Large intestine (tissue), 3 donors: Measurements from ENCODE around the gene IL4R. TPM values are rescaled to one million over a fixed set of nuclear protein-coding genes. Genes with fewer than 3 reads are reported as not detected.
"Not testable (repeated sequence)": the region's sequence is repeated elsewhere in the genome, so short reads cannot be mapped to it uniquely, and the experiment has no call there.

Source experiments
- DNase-seq, 2 donors: peaks; one replicate each; pipeline versions ENCODE4 v3.0.0 to v3.0.0-alpha.2; 2013
- H3K27ac ChIP-seq: one replicate; pipeline ENCODE4 v1.5.1; 2013; ENCODE audit warnings: low read length
- H3K27me3 ChIP-seq: 2 replicates; pipeline ENCODE4 v1.6.1; 2013; ENCODE audit warnings: low read length; ENCODE audit not compliant: control insufficient read depth, insufficient read depth
- H3K36me3 ChIP-seq: 2 replicates; pipeline ENCODE4 v1.6.1; 2013; ENCODE audit warnings: low read length; ENCODE audit not compliant: control insufficient read depth, insufficient read depth
- H3K4me1 ChIP-seq: one replicate; pipeline ENCODE4 v1.6.1; 2013; ENCODE audit warnings: low read length; ENCODE audit not compliant: control insufficient read depth, insufficient read depth
- H3K4me3 ChIP-seq: one replicate; pipeline ENCODE4 v1.5.1; 2013; ENCODE audit warnings: low read length
- H3K9me3 ChIP-seq: one replicate; pipeline ENCODE4 v1.6.1; 2013; ENCODE audit warnings: mild to moderate bottlenecking, low read depth, low read length, moderate library complexity; ENCODE audit not compliant: control insufficient read depth
- WGBS: methylation state at CpG from one replicate; pipeline ENCODE4 v1.1.5; 2013; ENCODE audit warnings: low lambda C conversion rate; ENCODE audit not compliant: insufficient coverage; 5-methylcytosine and 5-hydroxymethylcytosine counted together
- polyA plus RNA-seq: library from polyadenylated mRNA; unstranded; fragments of 120-200 nt; gene quantifications from one replicate; pipeline ENCODE4 v1.2.1, GENCODE V29; 2013

The IL4R gene
- polyA plus RNA-seq, 1 donor: 50.6 TPM

DNA sequence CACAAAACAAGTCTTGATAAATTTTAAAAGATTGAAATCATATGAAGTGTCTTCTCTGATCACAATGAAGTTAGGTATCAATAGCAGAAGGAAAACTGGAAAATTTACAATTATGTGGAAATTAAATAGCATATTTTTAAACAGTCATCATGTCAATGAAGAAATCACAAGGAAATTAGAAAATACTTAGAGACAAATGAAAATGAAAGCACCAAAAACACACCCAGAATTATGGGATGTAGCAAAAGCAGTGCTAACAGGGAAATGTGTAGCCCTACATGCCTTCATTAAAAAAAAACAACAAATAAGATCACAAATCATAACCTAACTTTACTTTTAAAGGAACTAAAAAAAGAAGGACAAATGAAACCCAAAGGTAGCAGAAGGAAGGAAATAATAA lies 80.7 kb downstream of the IL4R start:
- H3K36me3 ChIP-seq: no peaks in the 10 kb centered on the region
- no peak for DNase-seq
- H3K27ac ChIP-seq: no peak overlapping the region
- no peak overlapping the region for H3K4me3 ChIP-seq
- H3K27me3 ChIP-seq: no peaks in the 10 kb centered on the region
- no peaks in the 10 kb centered on the region for H3K9me3 ChIP-seq
- no peaks in the 10 kb centered on the region for H3K4me1 ChIP-seq

DNA sequence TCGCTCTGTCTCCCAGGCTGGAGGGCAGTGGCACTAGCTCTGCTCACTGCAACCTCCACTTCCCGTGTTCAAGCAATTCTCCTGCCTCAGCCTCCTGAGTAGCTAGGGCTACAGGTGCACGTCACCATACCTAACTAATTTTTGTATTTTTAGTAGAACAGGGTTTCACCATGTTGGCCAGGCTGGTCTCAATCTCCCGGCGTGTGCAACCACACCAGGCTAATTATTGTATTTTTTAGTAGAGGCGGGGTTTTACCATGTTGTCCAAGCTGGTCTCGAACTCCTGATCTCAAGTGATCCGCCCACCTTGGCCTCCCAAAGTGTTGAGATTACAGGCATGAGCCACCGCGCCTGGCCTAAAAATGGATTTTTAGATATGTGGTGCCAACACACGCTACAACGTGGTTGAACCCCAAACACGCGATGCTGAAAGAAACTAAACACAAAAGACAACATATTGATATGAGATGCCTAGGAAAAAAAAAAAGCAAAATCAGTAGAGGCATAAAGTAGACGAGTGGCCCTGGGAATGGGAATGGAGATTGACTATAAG lies 84.6 kb downstream of the IL4R start:
- H3K27me3 ChIP-seq, H3K36me3 ChIP-seq, DNase-seq, H3K4me1 ChIP-seq, H3K27ac ChIP-seq, H3K4me3 ChIP-seq, H3K9me3 ChIP-seq: not testable (repeated sequence)
- WGBS: 84% methylated on average over 8 of the region's 15 CpGs

DNA sequence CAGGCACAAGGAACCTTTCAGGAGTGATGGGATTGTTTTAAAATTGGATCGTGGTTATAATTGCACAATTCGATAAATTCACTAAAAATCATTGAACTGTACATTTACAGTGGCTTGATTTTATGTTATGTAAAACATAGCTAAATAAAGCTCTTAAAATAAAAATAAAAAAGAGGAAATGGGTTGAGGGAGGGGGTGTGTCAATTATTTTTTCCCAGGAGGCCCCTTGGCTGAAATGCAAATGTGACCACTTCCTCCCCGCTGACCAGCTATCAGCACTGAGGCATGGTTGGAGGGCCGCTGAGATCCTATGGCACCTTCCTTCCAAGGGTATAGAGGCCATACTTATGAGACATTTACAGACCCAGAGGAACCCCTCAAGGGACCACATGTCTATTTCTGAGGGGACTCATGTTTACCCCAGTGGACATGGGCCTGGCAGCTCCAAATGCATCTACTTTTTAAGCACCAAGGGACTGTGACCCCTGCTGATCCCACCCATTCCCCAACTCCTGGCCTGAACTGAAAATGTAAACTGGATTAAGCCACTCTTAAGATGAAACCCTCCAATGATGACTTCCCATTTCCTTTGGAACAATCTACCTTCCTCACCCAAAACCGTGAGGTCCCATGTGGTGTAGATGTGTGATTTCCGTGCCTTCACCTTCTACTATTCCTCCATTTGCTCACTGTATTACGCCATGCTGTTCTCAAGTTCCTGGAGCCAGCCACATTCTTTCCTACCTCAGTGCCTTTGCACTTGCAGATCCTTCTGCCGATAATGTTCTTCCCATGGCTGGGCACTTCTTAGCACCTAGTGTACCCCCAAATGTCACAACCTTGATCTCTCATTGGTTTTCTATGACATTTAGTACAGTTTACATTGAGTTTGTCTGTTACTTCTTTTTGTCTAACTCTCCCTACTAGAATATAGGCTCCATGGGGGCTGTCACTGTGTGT lies 85.4 kb downstream of the IL4R start:
- H3K27me3 ChIP-seq: peaks cover 7% of the 10 kb centered on the region
- no peak overlapping the region for H3K4me3 ChIP-seq
- no peaks in the 10 kb centered on the region for H3K4me1 ChIP-seq
- 87% methylated on average over 3 of the region's 8 CpGs for WGBS
- H3K9me3 ChIP-seq: no peaks in the 10 kb centered on the region
- H3K36me3 ChIP-seq: no peaks in the 10 kb centered on the region
- no peak for DNase-seq
- no peak overlapping the region for H3K27ac ChIP-seq

DNA sequence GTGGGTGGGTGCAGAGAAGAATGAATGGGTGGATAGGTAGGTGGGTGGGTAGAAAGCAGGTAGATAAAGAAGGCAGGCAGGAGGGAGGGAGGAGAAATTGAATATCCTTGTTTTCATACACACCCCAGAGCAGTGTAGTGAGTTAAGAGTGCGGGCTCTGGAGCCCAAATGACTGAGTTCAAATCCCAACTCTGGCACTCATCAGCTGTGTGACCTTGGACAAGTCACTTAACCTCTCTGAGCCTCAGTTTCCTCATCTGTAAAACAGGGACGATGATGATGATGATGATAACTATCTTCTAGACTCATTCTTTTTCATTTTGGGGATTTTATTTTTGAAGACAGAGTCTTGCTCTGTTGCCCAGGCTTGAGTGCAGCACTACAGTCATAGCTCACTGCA lies 86.2 kb downstream of the IL4R start:
- no peak for DNase-seq
- Histone ChIP-seq H3K4me3 (no peak overlapping the region), H3K4me1 (no peaks in the 10 kb centered on the region), H3K36me3 (no peaks in the 10 kb centered on the region), H3K9me3 (no peaks in the 10 kb centered on the region), H3K27me3 (peaks cover 7% of the 10 kb centered on the region), H3K27ac (no peak overlapping the region)
- WGBS: no CpG with 5 or more reads among the region's 2 CpGs

DNA sequence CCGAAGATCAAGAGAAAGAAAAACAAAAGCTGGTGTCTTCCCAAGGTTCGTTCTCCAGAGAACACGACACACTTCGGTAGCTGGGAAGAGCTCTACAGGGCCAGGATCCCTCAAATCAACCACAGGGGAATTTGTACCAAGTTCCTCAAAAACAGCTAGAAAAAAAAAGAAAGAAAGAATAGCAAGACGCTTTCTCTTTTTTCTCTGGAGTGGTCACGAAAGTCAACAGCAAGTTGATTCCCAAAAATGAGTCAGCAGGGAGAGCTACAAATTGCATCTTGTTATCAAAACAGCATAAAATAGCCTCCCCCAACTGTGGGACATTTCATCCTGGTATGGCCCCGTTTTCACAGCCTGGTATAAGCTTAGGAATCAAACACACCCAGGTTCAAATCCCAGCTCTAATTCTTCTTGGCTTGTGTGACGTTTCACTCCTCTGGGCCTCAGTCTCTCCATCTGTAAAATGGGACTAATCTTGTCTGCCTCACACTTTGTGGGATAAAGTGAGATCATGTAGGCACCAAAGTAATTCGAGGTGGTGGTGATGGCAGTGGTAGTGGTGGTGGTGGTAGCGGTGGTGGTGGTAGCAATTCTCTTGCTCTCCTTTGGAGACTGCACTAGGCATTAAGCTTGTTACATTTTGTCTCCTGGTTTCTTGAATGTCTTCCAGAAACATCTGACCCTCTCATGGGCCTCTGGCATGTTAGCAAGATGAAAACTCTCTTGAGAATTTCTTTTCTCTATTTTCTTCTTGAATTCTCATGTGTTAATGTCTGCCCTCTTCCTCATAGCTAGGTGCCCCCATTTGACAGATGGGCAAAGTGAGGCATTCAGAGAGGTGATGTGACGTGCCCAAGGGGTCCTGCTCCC lies 87.2 kb downstream of the IL4R start:
- Histone ChIP-seq H3K27me3 (peaks cover 7% of the 10 kb centered on the region), H3K4me1 (no peaks in the 10 kb centered on the region), H3K27ac (no peak overlapping the region), H3K4me3 (no peak overlapping the region), H3K9me3 (no peaks in the 10 kb centered on the region), H3K36me3 (no peaks in the 10 kb centered on the region)
- DNase-seq: no peak
- 20% methylated on average over 2 of the region's 11 CpGs for WGBS

DNA sequence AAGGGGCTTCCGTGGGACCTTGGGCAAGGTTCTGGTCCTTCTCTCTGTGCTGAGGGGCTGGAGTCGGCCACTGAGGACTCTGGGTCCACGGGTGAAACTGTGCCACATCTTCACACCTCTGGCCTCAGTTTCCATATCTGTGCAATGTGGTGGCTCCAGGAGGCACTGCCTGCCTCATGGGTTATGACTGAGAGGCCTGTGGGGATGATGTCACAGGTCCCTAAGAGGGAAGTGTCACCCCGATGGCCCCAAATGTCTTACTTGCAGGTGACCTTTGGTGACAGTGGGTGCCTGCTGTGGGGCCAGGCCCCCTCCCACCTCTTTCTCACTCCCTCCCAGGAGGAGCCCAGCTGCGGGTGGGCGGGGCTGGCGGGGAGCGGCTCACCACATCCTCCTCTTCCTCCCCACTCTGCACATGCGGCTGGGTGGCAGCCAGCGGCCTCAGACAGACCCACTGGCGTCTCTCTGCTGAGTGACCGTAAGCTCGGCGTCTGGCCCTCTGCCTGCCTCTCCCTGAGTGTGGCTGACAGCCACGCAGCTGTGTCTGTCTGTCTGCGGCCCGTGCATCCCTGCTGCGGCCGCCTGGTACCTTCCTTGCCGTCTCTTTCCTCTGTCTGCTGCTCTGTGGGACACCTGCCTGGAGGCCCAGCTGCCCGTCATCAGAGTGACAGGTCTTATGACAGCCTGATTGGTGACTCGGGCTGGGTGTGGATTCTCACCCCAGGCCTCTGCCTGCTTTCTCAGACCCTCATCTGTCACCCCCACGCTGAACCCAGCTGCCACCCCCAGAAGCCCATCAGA lies 88.2 kb downstream of the IL4R start, which contains the start of gene IL21R:
Gene IL21R (plus strand): TSS at position 407 of the 801 bp plus-strand sequence. CDS start 27,898 bp downstream, outside the sequence.
- WGBS: no CpG with 5 or more reads among the region's 23 CpGs
- Histone ChIP-seq H3K36me3 (no peaks in the 10 kb centered on the region), H3K9me3 (no peaks in the 10 kb centered on the region), H3K27ac (no peak within 1 kb of the TSS), H3K4me1 (no peaks in the 10 kb centered on the region), H3K27me3 (peaks cover 7% of the 10 kb centered on the region), H3K4me3 (no peak within 1 kb of the TSS)
- peak; percentile 27 to 34 for DNase-seq

DNA sequence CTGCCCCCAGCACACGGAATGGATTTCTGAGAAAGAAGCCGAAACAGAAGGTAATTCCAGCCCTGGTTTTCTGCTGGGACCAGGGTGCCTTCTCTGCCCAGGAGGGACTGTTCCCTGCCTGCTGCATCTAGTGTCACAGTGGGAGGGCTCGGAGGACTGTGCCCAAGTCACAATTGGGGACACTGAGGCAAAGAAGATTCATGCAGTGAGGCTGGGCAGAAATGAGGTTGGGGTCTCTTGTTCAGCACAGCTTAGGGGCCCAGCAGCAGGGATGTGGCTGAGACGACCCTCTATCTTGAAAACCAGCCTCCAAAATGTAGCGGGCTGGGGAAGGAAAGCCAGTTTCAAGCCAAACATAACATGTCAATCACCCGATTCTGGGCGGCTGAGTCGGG lies 88.8 kb downstream of the IL4R start:
- no peaks in the 10 kb centered on the region for H3K9me3 ChIP-seq
- H3K4me1 ChIP-seq: no peaks in the 10 kb centered on the region
- no peaks in the 10 kb centered on the region for H3K36me3 ChIP-seq
- H3K27ac ChIP-seq: no peak overlapping the region
- no CpG with 5 or more reads among the region's 8 CpGs for WGBS
- no peak overlapping the region for H3K4me3 ChIP-seq
- peaks cover 7% of the 10 kb centered on the region for H3K27me3 ChIP-seq
- DNase-seq: no peak

DNA sequence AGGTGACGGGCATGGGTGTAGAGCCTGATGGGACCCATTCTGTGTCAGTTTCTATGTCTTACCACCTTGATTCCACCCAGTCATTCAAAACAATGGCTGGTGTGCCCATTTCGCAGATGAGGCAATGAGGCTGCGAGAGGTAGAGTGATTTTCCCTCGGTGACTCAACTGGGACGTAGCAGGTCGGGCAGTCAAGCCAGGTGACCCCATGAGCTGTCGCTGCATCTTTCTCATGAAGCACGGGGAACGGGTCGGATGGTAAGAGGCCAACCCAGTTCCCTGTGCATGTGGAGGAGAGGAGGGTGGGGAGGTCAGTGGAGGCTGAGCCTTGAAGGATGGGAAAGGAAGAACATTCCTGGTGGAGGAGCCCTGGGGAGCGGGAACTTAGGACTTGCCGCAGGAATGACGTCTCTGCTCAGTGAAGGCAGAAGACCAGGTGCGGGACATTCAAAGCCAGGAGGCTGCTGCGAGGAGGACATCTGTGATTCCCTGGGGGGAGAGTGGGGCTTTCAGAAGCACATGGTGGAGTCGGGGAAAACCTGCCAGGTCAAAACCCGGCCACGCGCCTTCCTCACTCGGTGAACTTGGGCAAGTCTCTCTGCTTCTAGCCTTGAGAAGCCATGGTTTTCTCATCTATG lies 89.3 kb downstream of the IL4R start:
- no peak for DNase-seq
- peaks cover 7% of the 10 kb centered on the region for H3K27me3 ChIP-seq
- WGBS: 93% methylated on average over 3 of the region's 20 CpGs
- no peaks in the 10 kb centered on the region for H3K9me3 ChIP-seq
- H3K27ac ChIP-seq: no peak overlapping the region
- no peaks in the 10 kb centered on the region for H3K36me3 ChIP-seq
- no peak overlapping the region for H3K4me3 ChIP-seq
- no peaks in the 10 kb centered on the region for H3K4me1 ChIP-seq

DNA sequence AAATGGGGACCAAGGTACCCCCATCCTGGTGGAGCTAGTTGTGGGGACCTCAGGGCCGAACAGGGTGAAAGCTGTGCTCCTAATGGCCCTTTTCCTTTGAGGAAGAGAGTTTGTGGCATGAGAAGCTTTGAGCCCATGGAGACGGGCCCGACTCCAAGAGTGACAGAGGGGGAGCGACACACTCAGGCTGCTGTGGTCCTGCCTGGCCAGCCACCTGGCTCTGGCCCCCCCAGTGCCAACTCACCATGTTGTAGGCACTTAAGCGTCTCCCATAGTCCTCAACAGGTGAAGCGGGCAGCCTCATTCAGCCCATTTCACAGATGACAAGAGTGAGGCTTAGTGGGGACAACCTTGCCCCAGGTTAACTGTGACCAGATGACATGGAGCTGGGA lies 89.8 kb downstream of the IL4R start:
- Histone ChIP-seq H3K9me3 (no peaks in the 10 kb centered on the region), H3K27me3 (peaks cover 7% of the 10 kb centered on the region), H3K4me1 (no peaks in the 10 kb centered on the region), H3K4me3 (no peak overlapping the region), H3K36me3 (no peaks in the 10 kb centered on the region), H3K27ac (no peak overlapping the region)
- no CpG with 5 or more reads among the region's 6 CpGs for WGBS
- DNase-seq: no peak
